GM23338 (cell line): ENCODE data around the gene R3HDM2. TPM values are rescaled to one million over a fixed set of nuclear protein-coding genes. Genes with fewer than 3 reads are reported as not detected.

Experiments used
- ATAC-seq: fragments of 200-7000 bp; cut with Tn5 transposase; 3 replicates; pipeline ENCODE4 v1.9.1; 2020
- DNase-seq: peaks from one replicate; pipeline ENCODE4 v3.0.0-alpha.2; 2015; ENCODE audit warnings: low spot score
- H2AFZ ChIP-seq: fragments of 200-600 bp; sonication (generic); 2 replicates; pipeline ENCODE4 v1.8.0; 2016; ENCODE audit warnings: antibody characterized with exemption, mild to moderate bottlenecking, moderate library complexity
- H3F3A ChIP-seq: fragments of 200-600 bp; sonication (generic); replicated peaks from 2 replicates; pipeline ENCODE4 v1.8.0; 2017; ENCODE audit warnings: antibody characterized with exemption, mixed run types, low read depth
- H3K27ac ChIP-seq: fragments of 200-600 bp; sonication (generic); 2 replicates; pipeline ENCODE4 v1.6.1; 2016; ENCODE audit warnings: low read depth
- H3K27me3 ChIP-seq: fragments of 200-600 bp; sonication (generic); 2 replicates; pipeline ENCODE4 v1.8.0; 2016; ENCODE audit warnings: mild to moderate bottlenecking, mixed run types, moderate library complexity; ENCODE audit not compliant: insufficient read depth
- H3K36me3 ChIP-seq: fragments of 200-600 bp; sonication (generic); 2 replicates; pipeline ENCODE4 v1.8.0; 2016; ENCODE audit warnings: mild to moderate bottlenecking; ENCODE audit not compliant: insufficient read depth
- H3K4me1 ChIP-seq: fragments of 200-600 bp; sonication (generic); 2 replicates; pipeline ENCODE4 v1.8.0; 2016; ENCODE audit warnings: mild to moderate bottlenecking, moderate library complexity; ENCODE audit not compliant: insufficient read depth
- H3K4me2 ChIP-seq: fragments of 200-600 bp; sonication (generic); 2 replicates; pipeline ENCODE4 v1.7.1; 2017; ENCODE audit warnings: mixed run types
- H3K4me3 ChIP-seq: fragments of 200-600 bp; sonication (generic); 2 replicates; pipeline ENCODE4 v1.6.1; 2016; ENCODE audit warnings: mixed run types
- H3K79me2 ChIP-seq: fragments of 200-600 bp; sonication (generic); replicated peaks from 2 replicates; pipeline ENCODE4 v1.8.0; 2017; ENCODE audit warnings: mild to moderate bottlenecking; ENCODE audit not compliant: insufficient read depth
- H3K9me2 ChIP-seq: fragments of 200-600 bp; sonication (generic); 2 replicates; pipeline ENCODE4 v1.8.0; 2017; ENCODE audit not compliant: insufficient read depth
- H4K20me1 ChIP-seq: fragments of 200-600 bp; sonication (generic); replicated peaks from 2 replicates; pipeline ENCODE4 v1.8.0; 2017; ENCODE audit warnings: mild to moderate bottlenecking; ENCODE audit not compliant: insufficient read depth
- H3K27ac Mint-ChIP-seq: 2 replicates; pipeline ENCODE4 v1.8.0; 2020; ENCODE audit warnings: inconsistent platforms, mild to moderate bottlenecking, moderate library complexity, mixed read lengths
- H3K27me3 Mint-ChIP-seq: 3 replicates; pipeline ENCODE4 v1.8.0; 2022; ENCODE audit warnings: low read depth, mild to moderate bottlenecking, moderate library complexity, mixed read lengths, inconsistent platforms; ENCODE audit not compliant: insufficient read depth, poor library complexity
- H3K36me3 Mint-ChIP-seq: 3 replicates; pipeline ENCODE4 v1.8.0; 2021; ENCODE audit warnings: low read depth, mild to moderate bottlenecking, inconsistent platforms, moderate library complexity, mixed read lengths
- H3K4me1 Mint-ChIP-seq: 3 replicates; pipeline ENCODE4 v1.8.0; 2020; ENCODE audit warnings: mild to moderate bottlenecking, inconsistent platforms, mixed read lengths
- H3K4me3 Mint-ChIP-seq: 3 replicates; pipeline ENCODE4 v1.8.0; 2021; ENCODE audit warnings: moderate library complexity, mild to moderate bottlenecking, inconsistent platforms, mixed read lengths
- H3K9me3 Mint-ChIP-seq: 3 replicates; pipeline ENCODE4 v1.8.0; 2020; ENCODE audit warnings: moderate library complexity, mild to moderate bottlenecking, inconsistent platforms, mixed read lengths
- CREB1 ChIP-seq: fragments of 250-450 bp; sonication (Bioruptor Pico); IDR thresholded peaks from 2 replicates; pipeline ENCODE4 v1.5.0; 2020; ENCODE audit warnings: low read depth, mild to moderate bottlenecking, moderate library complexity
- CTCF ChIP-seq, 2 experiments: fragments of 200-600 bp in 1 of 2; sonication (generic) in 1 of 2; conservative IDR thresholded peaks; 2 replicates each; pipeline versions ENCODE4 v1.5.1 to v1.6.1; 2016 to 2017; ENCODE audit warnings: antibody characterized with exemption in 2 of 2, low read depth in 2 of 2, mild to moderate bottlenecking in 2 of 2, moderate library complexity in 1 of 2
- ETS1 ChIP-seq: IDR thresholded peaks from 2 replicates; pipeline ENCODE4 v1.6.1; 2016; ENCODE audit warnings: antibody characterized with exemption
- EZH2 ChIP-seq: fragments of 200-600 bp; sonication (generic); IDR thresholded peaks from one replicate; pipeline ENCODE4 v1.8.0; 2017; ENCODE audit warnings: antibody characterized with exemption, mild to moderate bottlenecking, low read depth; ENCODE audit not compliant: unreplicated experiment
- EZH2phosphoT487 ChIP-seq: fragments of 200-600 bp; sonication (generic); IDR thresholded peaks from one replicate; pipeline ENCODE4 v1.8.1; 2018; ENCODE audit warnings: antibody characterized with exemption; ENCODE audit not compliant: unreplicated experiment
- JUNB ChIP-seq: IDR thresholded peaks from one replicate; pipeline ENCODE4 v1.6.1; 2016; ENCODE audit warnings: antibody characterized with exemption; ENCODE audit not compliant: unreplicated experiment
- NANOG ChIP-seq: IDR thresholded peaks from 2 replicates; pipeline ENCODE4 v1.6.1; 2016; ENCODE audit warnings: antibody characterized with exemption, borderline replicate concordance
- POLR2AphosphoS5 ChIP-seq: IDR thresholded peaks from 2 replicates; pipeline ENCODE4 v1.6.1; 2016; ENCODE audit warnings: antibody characterized with exemption, low read depth
- REST ChIP-seq: IDR thresholded peaks from one replicate; pipeline ENCODE4 v1.6.1; 2018; ENCODE audit warnings: antibody characterized with exemption; ENCODE audit not compliant: unreplicated experiment
- STAT1 ChIP-seq: IDR thresholded peaks from one replicate; pipeline ENCODE4 v1.6.1; 2016; ENCODE audit warnings: antibody characterized with exemption; ENCODE audit not compliant: unreplicated experiment
- ZNF114 ChIP-seq: fragments of 250-450 bp; sonication (Bioruptor Pico); IDR thresholded peaks from 2 replicates; pipeline ENCODE4 v1.5.0; 2020; ENCODE audit warnings: mild to moderate bottlenecking, moderate library complexity
- ZNF331 ChIP-seq: fragments of 250-450 bp; sonication (Bioruptor Pico); IDR thresholded peaks from 2 replicates; pipeline ENCODE4 v1.5.0; 2020; ENCODE audit warnings: low read depth, mild to moderate bottlenecking, moderate library complexity
- ZNF462 ChIP-seq: fragments of 250-450 bp; sonication (Bioruptor Pico); IDR thresholded peaks from 2 replicates; pipeline ENCODE4 v1.5.0; 2020; ENCODE audit warnings: mild to moderate bottlenecking, moderate library complexity
- polyA plus RNA-seq: library from polyadenylated mRNA; unstranded; fragments of >200 nt; fragmentation: Nextera tagmentation; extraction: Ambion mirVana; gene quantifications from 2 replicates; pipeline ENCODE4 v1.2.1, GENCODE V29; 2016
- total RNA-seq: library from RNA; depleted of rRNA; stranded (reverse); fragments of >200 nt; shearing (Covaris generic); gene quantifications from 2 replicates; pipeline ENCODE4 v1.2.3, GENCODE V29; 2014

R3HDM2 gene
- total and polyA plus RNA-seq, 2 experiments from 2014 or later: 9.6 to 19.6 TPM

- DNase-seq (no peak), ATAC-seq (no peak)
- H3K27ac ChIP-seq: peak overlapping the region; percentile 33; the same call in 1 of the 2 replicates
- Mint-ChIP-seq H3K27ac (peak overlapping the region; percentile 91), H3K27me3 (no peaks in the 10 kb centered on the region), H3K4me1 (peaks cover 9% of the 10 kb centered on the region; the same call in 2 of the 3 replicates), H3K4me3 (no peak overlapping the region), H3K36me3 (no peaks in the 10 kb centered on the region), H3K9me3 (no peaks in the 10 kb centered on the region)
- H3K9me2 ChIP-seq: no peaks in the 10 kb centered on the region
- no peaks in the 10 kb centered on the region for H3K36me3 ChIP-seq
- H3K4me2 ChIP-seq: no peak overlapping the region
- TF ChIP-seq EZH2phosphoT487: no peak
- TF ChIP-seq ZNF331 (CRISPR knock-in tag): no peak
- TF ChIP-seq ETS1: no peak
- no peak for TF ChIP-seq ZNF114 (CRISPR knock-in tag)
- no peak for TF ChIP-seq REST
- no peak for TF ChIP-seq POLR2AphosphoS5
- no peak for TF ChIP-seq CREB1 (CRISPR knock-in tag)
- TF ChIP-seq STAT1: no peak
- TF ChIP-seq EZH2: no peak
- no peak for TF ChIP-seq ZNF462
- no peak for TF ChIP-seq CTCF (conservative IDR thresholded peaks at IDR 0.05; ENCODE audit: low read depth in 2 of 2)
- TF ChIP-seq JUNB: no peak
- TF ChIP-seq NANOG: no peak
- H3K4me1 ChIP-seq: peaks cover 8% of the 10 kb centered on the region; the same call in 1 of the 2 replicates
- no peaks in the 10 kb centered on the region for H3K27me3 ChIP-seq
- H3K79me2 ChIP-seq: peaks cover 4% of the 10 kb centered on the region
- H3K4me3 ChIP-seq: no peak overlapping the region
- no peak overlapping the region for H2AFZ ChIP-seq
- no peaks in the 10 kb centered on the region; the same call in 1 of the 2 replicates for H3F3A ChIP-seq
- peaks cover 7% of the 10 kb centered on the region; the same call in 1 of the 2 replicates for H4K20me1 ChIP-seq
These were observed 20.3 kb downstream of the R3HDM2 start for GRCh38 chr12:57410534-57410933.
